GM12873 (cell line): ENCODE data around the gene SZRD1.

Source experiments
- CTCF ChIP-seq: IDR thresholded peaks from 2 replicates; pipeline ENCODE4 v1.5.1; 2012; ENCODE audit warnings: low read depth, mild to moderate bottlenecking, moderate library complexity, low read length, control low read depth; ENCODE audit not compliant: insufficient read depth; ENCODE audit errors: missing control alignments

Gene SZRD1

GRCh38 chr1:16366722-16367257, at the start of gene SZRD1:
Gene SZRD1 (plus strand): TSS chr1:16367242. CDS start chr1:16367258, 16 bp downstream.
- TF ChIP-seq CTCF, result no peak

GRCh38 chr1:16318555-16318954, 48.5 kb upstream of the SZRD1 start:
- TF ChIP-seq CTCF, result no peak

- TF ChIP-seq CTCF, result no peak
These were observed 45.7 kb upstream of the SZRD1 start for GRCh38 chr1:16321176-16321867.

GRCh38 chr1:16324456-16324890, 42.6 kb upstream of the SZRD1 start:
- no peak for TF ChIP-seq CTCF

GRCh38 chr1:16326833-16327404, 40.1 kb upstream of the SZRD1 start:
- no peak for TF ChIP-seq CTCF

- no peak for TF ChIP-seq CTCF
These were observed 32.2 kb upstream of the SZRD1 start for GRCh38 chr1:16334655-16335340.

GRCh38 chr1:16338961-16339360, 28.1 kb upstream of the SZRD1 start:
- TF ChIP-seq CTCF, result no peak
